Smooth muscle cell (in vitro differentiated cells): ENCODE measurements around the gene NUP50. TPM values are rescaled to one million over a fixed set of nuclear protein-coding genes. Genes with fewer than 3 reads are reported as not detected.

ENCODE experiments used
- DNase-seq: peaks from one replicate; lab custom pipeline; 2025; ENCODE audit not compliant: unreplicated experiment; lab: John Stamatoyannopoulos, UW
- H2AFZ ChIP-seq: fragments of 200-600 bp; sonication (generic); 2 replicates; pipeline ENCODE4 v1.6.0; 2016; ENCODE audit warnings: antibody characterized with exemption, low read depth, mild to moderate bottlenecking
- H3F3A ChIP-seq: fragments of 200-600 bp; sonication (generic); 2 replicates; pipeline ENCODE4 v1.6.0; 2017; ENCODE audit warnings: antibody characterized with exemption, low read depth
- H3K27ac ChIP-seq: fragments of 200-600 bp; sonication (generic); 2 replicates; pipeline ENCODE4 v1.5.1; 2016; ENCODE audit warnings: low read depth, mild to moderate bottlenecking
- H3K27me3 ChIP-seq: fragments of 200-600 bp; sonication (generic); 2 replicates; pipeline ENCODE4 v1.6.1; 2016; ENCODE audit warnings: low read depth, mild to moderate bottlenecking
- H3K36me3 ChIP-seq: fragments of 200-600 bp; sonication (generic); 2 replicates; pipeline ENCODE4 v1.5.1; 2016; ENCODE audit warnings: low read depth
- H3K4me1 ChIP-seq: fragments of 200-600 bp; sonication (generic); 2 replicates; pipeline ENCODE4 v1.5.1; 2016; ENCODE audit warnings: low read depth
- H3K4me2 ChIP-seq: fragments of 200-600 bp; sonication (generic); 2 replicates; pipeline ENCODE4 v1.6.0; 2016; ENCODE audit warnings: mild to moderate bottlenecking
- H3K4me3 ChIP-seq: fragments of 200-600 bp; sonication (generic); 2 replicates; pipeline ENCODE4 v1.5.1; 2016; ENCODE audit warnings: mild to moderate bottlenecking
- H3K79me2 ChIP-seq: fragments of 200-600 bp; sonication (generic); 2 replicates; pipeline ENCODE4 v1.6.0; 2016; ENCODE audit warnings: low read depth, mild to moderate bottlenecking
- H3K9ac ChIP-seq: fragments of 200-600 bp; sonication (generic); 2 replicates; pipeline ENCODE4 v1.6.0; 2016; ENCODE audit warnings: low read depth
- H3K9me3 ChIP-seq: fragments of 200-600 bp; sonication (generic); replicated peaks from 2 replicates; pipeline ENCODE4 v1.5.1; 2016; ENCODE audit warnings: low read depth
- H4K20me1 ChIP-seq: fragments of 200-600 bp; sonication (generic); 2 replicates; pipeline ENCODE4 v1.6.0; 2016; ENCODE audit warnings: low read depth
- CTCF ChIP-seq: fragments of 200-600 bp; sonication (generic); IDR thresholded peaks from 2 replicates; pipeline ENCODE4 v1.5.1; 2017; ENCODE audit warnings: borderline replicate concordance, mild to moderate bottlenecking, antibody characterized with exemption; ENCODE audit not compliant: insufficient read depth, poor library complexity, severe bottlenecking
- WGBS: methylation state at CpG from one replicate; pipeline ENCODE4 v1.1.7; 2016; ENCODE audit warnings: low lambda C conversion rate; 5-methylcytosine and 5-hydroxymethylcytosine counted together
- polyA plus RNA-seq: library from polyadenylated mRNA; unstranded; fragments of >200 nt; fragmentation: Nextera tagmentation; extraction: Ambion mirVana; gene quantifications from 2 replicates; pipeline ENCODE4 v1.2.1, GENCODE V29; 2016
- total RNA-seq: library from RNA; depleted of rRNA; stranded (reverse); fragments of >200 nt; gene quantifications from 2 replicates; pipeline ENCODE4 v1.2.3, GENCODE V29; 2014

Gene NUP50
- total and polyA plus RNA-seq, 2 experiments from 2014 or later: 18.6 to 21.0 TPM

GRCh38 chr22:45207981-45208664 is 44.4 kb downstream of the NUP50 start:
- H3K36me3 ChIP-seq: no peaks in the 10 kb centered on the region
- peaks cover 9% of the 10 kb centered on the region for H4K20me1 ChIP-seq
- H3K27me3 ChIP-seq: no peaks in the 10 kb centered on the region
- 79% methylated on average over 24 of the region's 24 CpGs for WGBS
- no peak for TF ChIP-seq CTCF
- no peak for DNase-seq
- H3K4me2 ChIP-seq: peak overlapping the region; percentile 15
- peak overlapping the region; percentile 83 for H3K27ac ChIP-seq
- no peaks in the 10 kb centered on the region for H3K79me2 ChIP-seq
- no peak overlapping the region for H3K4me3 ChIP-seq
- no peaks in the 10 kb centered on the region for H3K9me3 ChIP-seq
- peaks cover 12% of the 10 kb centered on the region for H3K4me1 ChIP-seq
- peak overlapping the region; percentile 39 for H3K9ac ChIP-seq
- H2AFZ ChIP-seq: no peak overlapping the region
- H3F3A ChIP-seq: peaks cover 9% of the 10 kb centered on the region

- no peak for TF ChIP-seq CTCF
These were observed 44.9 kb downstream of the NUP50 start for GRCh38 chr22:45208696-45208992.

GRCh38 chr22:45208993-45209838 is 45.5 kb downstream of the NUP50 start:
- WGBS: 56% methylated on average over 23 of the region's 29 CpGs
- Histone ChIP-seq H4K20me1 (peaks cover 18% of the 10 kb centered on the region), H3K79me2 (peaks cover 2% of the 10 kb centered on the region), H3K27me3 (no peaks in the 10 kb centered on the region), H3K36me3 (no peaks in the 10 kb centered on the region), H3K9ac (peak overlapping the region; percentile 39), H3K4me1 (peaks cover 12% of the 10 kb centered on the region), H3K4me2 (no peak overlapping the region), H3K4me3 (no peak overlapping the region), H3F3A (peaks cover 9% of the 10 kb centered on the region), H3K27ac (peak overlapping the region; percentile 83), H3K9me3 (no peaks in the 10 kb centered on the region), H2AFZ (no peak overlapping the region)
- peak; percentile 87 for TF ChIP-seq CTCF
- no peak for DNase-seq

More at GRCh38 chr22:45208696-45208992, 44.9 kb downstream of the NUP50 start:
- peak overlapping the region; percentile 39 for H3K9ac ChIP-seq
- 75% methylated on average over 10 of the region's 10 CpGs for WGBS
- DNase-seq: no peak
- peak overlapping the region; percentile 83 for H3K27ac ChIP-seq
- H2AFZ ChIP-seq: no peak overlapping the region
- no peaks in the 10 kb centered on the region for H3K9me3 ChIP-seq
- H3K4me2 ChIP-seq: no peak overlapping the region
- no peaks in the 10 kb centered on the region for H3K36me3 ChIP-seq
- H3K4me1 ChIP-seq: peaks cover 12% of the 10 kb centered on the region
- peaks cover 13% of the 10 kb centered on the region for H4K20me1 ChIP-seq
- H3K4me3 ChIP-seq: no peak overlapping the region
- H3K79me2 ChIP-seq: no peaks in the 10 kb centered on the region
- H3F3A ChIP-seq: peaks cover 9% of the 10 kb centered on the region
- H3K27me3 ChIP-seq: no peaks in the 10 kb centered on the region
